Omental fat pad (tissue), 4 donors: ENCODE data around the gene GPSM3. TPM values are rescaled to one million over a fixed set of nuclear protein-coding genes. Genes with fewer than 3 reads are reported as not detected.
A peak's percentile ranks its signal among the peaks of the same experiment; 100 is the strongest.
"Not testable (repeated sequence)": the region's sequence is repeated elsewhere in the genome, so short reads cannot be mapped to it uniquely, and the experiment has no call there.

ENCODE experiments used
- ATAC-seq: fragments of 150-250 bp; one replicate; pipeline ENCODE4 v1.9.1; 2016; ENCODE audit warnings: mild to moderate bottlenecking, moderate library complexity; ENCODE audit not compliant: low FRiP score
- DNase-seq: peaks from one replicate; pipeline ENCODE4 v3.0.0-alpha.2; 2019; ENCODE audit warnings: low spot score
- CTCF ChIP-seq, 3 donors: fragments of 450-650 bp; IDR thresholded peaks; one replicate each; pipeline ENCODE4 v1.5.1; 2016 to 2017; ENCODE audit warnings: antibody characterized with exemption in 3 of 3, mild to moderate bottlenecking in 3 of 3, moderate library complexity in 2 of 3
- total RNA-seq, 4 donors: library from RNA; depleted of rRNA; stranded (reverse); fragments of >200 nt; gene quantifications; one replicate each; pipeline ENCODE4 v1.1.0, GENCODE V29; 2016

GPSM3 gene
- total RNA-seq, 4 donors from 2014 or later = 9.7 to 28.3 (median 23.2) TPM

GRCh38 chr6:32191696-32192607 is 491 bp downstream of the GPSM3 start:
- DNase-seq (no peak), ATAC-seq (no peak)
- TF ChIP-seq CTCF (IDR thresholded peaks at IDR 0.05) = no peak

GRCh38 chr6:32190911-32191677 is 1.3 kb downstream of the GPSM3 start:
- no peak for ATAC-seq
- no peak for DNase-seq
- TF ChIP-seq CTCF (IDR thresholded peaks at IDR 0.05) = no peak

- peak; percentile 67 for ATAC-seq
- peak; percentile 74 for DNase-seq
- no peak for TF ChIP-seq CTCF (IDR thresholded peaks at IDR 0.05)
These were observed 2.2 kb downstream of the GPSM3 start, which contains the start of gene PBX2 for GRCh38 chr6:32190054-32190851. TSS of gene PBX2 (minus strand) at chr6:32190202. CDS start at chr6:32189915, 287 bp downstream.

GRCh38 chr6:32189742-32190053 is 2.7 kb downstream of the GPSM3 start:
- TF ChIP-seq CTCF (IDR thresholded peaks at IDR 0.05) = no peak
- ATAC-seq = no peak
- DNase-seq = no peak

- no peak for DNase-seq
- no peak for TF ChIP-seq CTCF (IDR thresholded peaks at IDR 0.05)
- no peak for ATAC-seq
These were observed 3.2 kb downstream of the GPSM3 start for GRCh38 chr6:32189069-32189741.

GRCh38 chr6:32188381-32189068 is 3.9 kb downstream of the GPSM3 start:
- ATAC-seq = no peak
- DNase-seq = no peak
- TF ChIP-seq CTCF (IDR thresholded peaks at IDR 0.05) = no peak

- ATAC-seq, DNase-seq: not testable (repeated sequence)
These were observed 4.6 kb downstream of the GPSM3 start for GRCh38 chr6:32187725-32188380.
